ENCODE data around the gene SIGLEC11.

- TF ChIP-seq CTCF (conservative IDR thresholded peaks at IDR 0.05 in 1 of 2, IDR thresholded peaks at IDR 0.05 in 1 of 2; ENCODE audit: extremely low read depth in 1 of 2, insufficient read depth in 1 of 2, low read depth in 1 of 2, low read length in 2 of 2) = peak in 1 of 2 donors; percentile 24
- no peak for TF ChIP-seq EZH2 (IDR thresholded peaks at IDR 0.05; ENCODE audit: borderline replicate concordance, low read length)
Observed at GRCh38 chr19:49916839-49917733, 43.9 kb downstream of the SIGLEC11 start.
